ENCODE results near the gene DCAF17.

- TF ChIP-seq, protein P1, sequence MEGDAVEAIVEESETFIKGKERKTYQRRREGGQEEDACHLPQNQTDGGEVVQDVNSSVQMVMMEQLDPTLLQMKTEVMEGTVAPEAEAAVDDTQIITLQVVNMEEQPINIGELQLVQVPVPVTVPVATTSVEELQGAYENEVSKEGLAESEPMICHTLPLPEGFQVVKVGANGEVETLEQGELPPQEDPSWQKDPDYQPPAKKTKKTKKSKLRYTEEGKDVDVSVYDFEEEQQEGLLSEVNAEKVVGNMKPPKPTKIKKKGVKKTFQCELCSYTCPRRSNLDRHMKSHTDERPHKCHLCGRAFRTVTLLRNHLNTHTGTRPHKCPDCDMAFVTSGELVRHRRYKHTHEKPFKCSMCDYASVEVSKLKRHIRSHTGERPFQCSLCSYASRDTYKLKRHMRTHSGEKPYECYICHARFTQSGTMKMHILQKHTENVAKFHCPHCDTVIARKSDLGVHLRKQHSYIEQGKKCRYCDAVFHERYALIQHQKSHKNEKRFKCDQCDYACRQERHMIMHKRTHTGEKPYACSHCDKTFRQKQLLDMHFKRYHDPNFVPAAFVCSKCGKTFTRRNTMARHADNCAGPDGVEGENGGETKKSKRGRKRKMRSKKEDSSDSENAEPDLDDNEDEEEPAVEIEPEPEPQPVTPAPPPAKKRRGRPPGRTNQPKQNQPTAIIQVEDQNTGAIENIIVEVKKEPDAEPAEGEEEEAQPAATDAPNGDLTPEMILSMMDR (conservative IDR thresholded peaks at IDR 0.05 in 1 of 2, IDR thresholded peaks at IDR 0.05 in 1 of 2; ENCODE audit: extremely low read depth in 1 of 2, insufficient read depth in 1 of 2, low read depth in 1 of 2, low read length in 2 of 2), result no peak
- TF ChIP-seq EZH2 (IDR thresholded peaks at IDR 0.05; ENCODE audit: borderline replicate concordance, low read length), result no peak
Observed at GRCh38 chr2:171482877-171483276, 48.9 kb downstream of the DCAF17 start.
